Hematopoietic multipotent progenitor cell (in vitro differentiated cells): ENCODE data around the gene KCNH2. TPM values are rescaled to one million over a fixed set of nuclear protein-coding genes. Genes with fewer than 3 reads are reported as not detected.

Experiments
- DNase-seq, 3 donors: peaks; one replicate each; pipeline ENCODE4 v3.0.0-alpha.2; 2011 to 2015; ENCODE audit warnings: low read depth in 2 of 3, low spot score in 2 of 3
- total RNA-seq: library from RNA; depleted of rRNA; stranded (reverse); fragments of >200 nt; gene quantifications from one replicate; pipeline ENCODE4 v1.2.3, GENCODE V29; 2012

The KCNH2 gene
- total RNA-seq, 1 donor: 53.9 TPM

GRCh38 chr7:150962553-150963399 is 15.3 kb downstream of the KCNH2 start:
- DNase-seq: peak in 2 of 3 donors; percentile 59 to 68

DNA sequence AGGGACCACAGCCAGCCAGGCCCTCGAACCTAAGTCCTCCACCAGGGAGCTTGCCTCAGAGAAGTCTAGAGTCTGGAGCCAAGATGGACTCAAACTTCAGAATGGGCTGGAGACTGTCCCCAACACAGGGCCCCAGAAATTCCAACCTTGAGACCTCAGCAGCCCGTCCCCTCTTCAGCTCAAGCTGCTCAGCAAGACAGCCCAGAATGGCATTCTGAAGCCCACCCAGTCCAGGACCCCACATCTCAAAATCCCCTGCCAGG is 15.9 kb downstream of the KCNH2 start:
- no peak for DNase-seq

DNA sequence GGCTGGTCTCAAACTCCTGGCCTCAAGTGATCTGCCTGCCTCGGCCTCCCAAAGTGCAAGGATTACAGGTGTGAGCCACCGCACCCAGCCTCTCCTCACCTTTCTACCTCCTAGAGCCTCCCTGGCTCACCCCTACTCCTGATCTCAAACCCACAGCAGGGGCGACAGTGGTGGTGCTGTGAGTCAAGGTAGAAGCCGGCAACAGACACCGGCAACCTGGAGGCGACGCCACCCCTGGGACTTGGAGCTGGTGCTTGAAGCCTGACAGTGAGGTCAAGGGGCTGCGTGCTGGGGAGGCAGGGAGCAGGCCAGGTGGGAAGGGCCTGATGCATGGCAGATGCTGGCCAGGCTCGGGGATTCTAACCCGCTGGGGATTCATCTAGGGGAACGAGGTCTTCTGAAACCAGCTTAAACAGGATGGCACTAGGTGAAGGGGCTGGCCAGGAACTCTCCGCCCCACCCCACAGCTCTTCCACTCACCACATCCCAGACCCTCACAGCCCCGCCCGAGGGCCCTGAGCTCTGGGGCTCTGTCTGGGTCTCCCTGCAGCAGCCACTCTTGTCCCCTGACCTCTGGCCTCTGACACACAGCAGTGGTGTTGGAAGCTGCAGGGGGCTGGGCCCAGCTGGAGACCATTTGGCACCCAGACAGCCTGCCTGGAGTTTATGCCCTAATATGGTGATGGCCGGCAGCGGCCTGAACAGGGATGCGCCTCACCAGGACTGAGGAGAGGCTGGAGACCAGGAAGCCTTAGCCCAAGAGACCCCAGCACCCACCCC is 16.4 kb downstream of the KCNH2 start:
- no peak for DNase-seq

DNA sequence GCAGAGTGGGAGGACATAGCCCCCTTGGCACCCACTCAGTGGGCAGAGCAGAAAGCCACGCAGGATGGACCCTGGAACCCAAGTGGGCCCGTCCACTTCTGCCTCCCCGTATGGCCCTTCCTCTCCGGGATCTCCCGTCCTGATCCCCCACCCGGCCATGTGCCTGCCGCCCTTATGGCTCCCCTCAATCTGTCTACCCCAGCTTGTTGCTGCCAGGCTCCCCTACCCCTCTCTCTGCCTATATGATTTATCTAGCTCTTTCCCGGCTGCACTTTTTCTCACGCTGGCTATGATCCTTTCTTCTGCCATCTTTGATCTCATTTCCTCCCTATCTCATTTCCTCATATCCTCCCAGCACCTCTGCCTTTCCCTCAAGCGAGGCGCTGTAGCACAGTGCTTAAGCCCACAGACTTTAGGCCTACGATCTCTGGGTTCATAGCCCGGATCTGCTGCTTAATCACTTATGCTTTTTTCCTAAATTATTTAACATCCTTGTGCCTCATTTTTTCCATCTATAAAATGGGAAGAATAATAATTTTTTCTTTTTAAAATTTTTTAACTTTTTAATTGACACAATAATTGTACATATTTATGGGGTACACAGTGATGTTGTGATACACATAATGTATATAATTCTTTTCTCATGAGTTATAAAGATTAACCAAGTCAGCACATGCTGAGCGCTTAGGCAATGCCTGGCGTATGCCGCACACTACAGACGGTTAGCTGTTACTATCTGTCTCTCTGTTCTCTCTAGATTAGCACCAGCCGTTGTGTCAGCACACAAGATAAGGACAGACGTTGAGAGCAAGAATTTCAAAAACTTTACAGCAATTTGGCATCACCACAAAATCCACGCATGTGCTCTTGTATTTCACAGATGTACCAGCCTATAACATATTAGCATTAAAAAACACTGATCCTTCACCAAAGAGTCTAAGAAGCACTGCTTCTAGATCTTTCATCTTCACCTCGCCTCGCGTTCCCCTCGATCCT is 18.1 kb downstream of the KCNH2 start:
- DNase-seq: peak in 2 of 3 donors; percentile 58 to 65

GRCh38 chr7:150959081-150959480 is 19.0 kb downstream of the KCNH2 start:
- DNase-seq: no peak

GRCh38 chr7:150958597-150958996 is 19.5 kb downstream of the KCNH2 start:
- no peak for DNase-seq

GRCh38 chr7:150958062-150958552 is 20.0 kb downstream of the KCNH2 start:
- no peak for DNase-seq

DNA sequence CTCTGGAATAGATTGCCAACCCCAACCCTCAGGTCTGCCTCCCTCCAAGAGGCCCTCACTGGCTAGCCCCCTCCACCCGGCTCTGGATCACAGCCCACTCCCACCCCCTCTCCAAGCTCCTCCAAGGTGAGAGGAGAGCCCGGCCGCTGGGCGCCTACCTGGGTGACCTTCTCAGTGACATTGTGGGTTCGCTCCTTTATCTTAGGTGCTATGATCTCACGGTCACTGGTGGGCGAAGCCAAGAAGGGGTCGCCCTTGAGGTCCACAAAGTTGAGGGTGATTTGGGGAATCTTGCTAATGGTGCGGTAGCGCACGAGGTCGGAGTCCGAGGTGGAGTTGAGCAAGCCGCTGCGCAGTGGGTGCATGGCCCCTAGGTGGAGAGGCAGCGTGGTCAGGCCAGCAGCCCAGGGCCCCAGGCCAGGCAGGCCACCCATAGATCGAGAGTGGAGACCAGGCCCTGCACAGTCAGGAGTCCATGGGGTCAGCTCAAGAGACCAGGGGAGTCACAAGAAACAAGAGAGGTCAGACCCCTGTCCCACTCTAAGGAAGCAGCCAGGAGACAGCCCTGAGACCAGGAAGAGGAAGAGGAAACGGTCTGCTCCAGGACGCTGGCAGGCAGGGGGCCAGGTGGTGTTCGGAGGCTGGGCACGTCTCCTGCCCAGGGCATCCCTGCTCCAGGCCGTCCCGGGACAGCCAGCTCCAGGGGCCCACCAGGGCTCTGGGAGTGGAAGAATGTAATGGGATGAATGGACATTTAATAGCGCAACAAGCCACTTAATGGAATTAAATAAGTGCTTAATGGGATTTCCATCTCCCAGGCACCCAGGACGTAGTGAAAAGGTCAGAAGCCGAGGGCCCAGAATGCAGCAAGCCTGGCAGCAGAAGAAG is 20.7 kb downstream of the KCNH2 start:
- no peak for DNase-seq

DNA sequence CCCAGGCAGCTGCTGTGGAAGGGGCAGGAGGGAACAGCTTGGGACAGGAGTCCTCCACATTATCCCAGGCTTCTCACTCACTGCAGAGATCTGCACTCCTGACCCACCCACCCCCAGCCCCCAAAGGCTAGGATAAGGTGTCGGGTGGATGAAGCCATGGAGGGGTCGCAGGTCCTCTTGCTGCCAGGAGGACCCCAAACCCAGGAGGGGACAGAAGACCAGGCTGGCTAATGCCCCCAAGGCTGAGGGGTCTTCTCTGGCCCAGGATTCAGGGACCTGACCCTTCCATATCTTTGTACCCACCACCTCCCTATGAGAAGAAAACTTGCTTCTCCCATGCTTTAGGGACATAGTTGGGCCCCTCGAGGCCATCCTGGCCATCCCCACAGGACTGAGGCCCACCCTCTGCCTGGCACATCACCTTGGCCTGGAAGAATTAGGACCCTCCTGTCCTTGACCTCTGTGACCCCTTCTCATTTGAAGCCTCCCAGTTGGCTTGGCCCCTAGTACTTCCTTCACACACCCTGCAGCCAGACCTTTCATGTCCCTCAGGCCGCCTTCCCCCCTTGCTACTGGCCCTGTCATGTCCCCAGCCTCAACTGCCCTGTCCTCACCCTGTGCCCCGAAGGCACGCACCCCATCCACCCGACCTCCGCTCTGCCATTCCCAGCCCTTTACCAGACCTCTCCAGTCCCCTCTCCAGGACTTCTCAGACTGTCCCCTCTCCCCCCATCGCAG is 21.6 kb downstream of the KCNH2 start:
- DNase-seq: no peak

GRCh38 chr7:150955519-150956394 is 22.4 kb downstream of the KCNH2 start:
- DNase-seq: no peak

DNA sequence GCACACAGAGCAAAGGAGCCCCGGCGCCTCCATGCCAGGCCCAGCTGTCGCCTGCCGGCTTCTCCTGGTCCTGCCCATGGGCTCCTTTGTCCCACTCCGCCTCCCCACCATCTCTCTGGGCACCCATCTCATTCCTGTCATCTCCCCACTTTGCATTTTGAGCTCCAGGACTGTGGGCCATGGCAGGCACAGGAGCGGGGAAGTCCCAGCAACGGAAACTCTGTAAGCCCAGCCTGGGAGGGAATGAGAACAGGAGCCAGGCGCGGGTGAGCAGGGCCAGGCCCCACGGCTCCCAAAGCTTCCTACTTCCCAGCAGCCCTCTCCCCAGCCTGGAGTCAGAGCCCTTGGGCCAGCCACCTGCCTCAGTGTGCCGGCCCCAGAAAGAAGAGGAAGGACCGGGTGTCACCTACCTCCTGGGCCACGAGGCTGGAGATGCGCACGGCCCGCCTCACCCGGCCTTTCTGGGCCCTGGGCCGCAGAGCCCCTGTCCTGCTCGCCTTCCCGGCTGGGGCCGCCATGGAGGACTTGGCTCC is 23.1 kb downstream of the KCNH2 start:
- DNase-seq: no peak

GRCh38 chr7:150954201-150954985 is 23.7 kb downstream of the KCNH2 start:
- DNase-seq: no peak

- no peak for DNase-seq
Observed at GRCh38 chr7:150953061-150953997, 24.8 kb downstream of the KCNH2 start.

GRCh38 chr7:150952331-150953050 is 25.6 kb downstream of the KCNH2 start:
- no peak for DNase-seq

DNA sequence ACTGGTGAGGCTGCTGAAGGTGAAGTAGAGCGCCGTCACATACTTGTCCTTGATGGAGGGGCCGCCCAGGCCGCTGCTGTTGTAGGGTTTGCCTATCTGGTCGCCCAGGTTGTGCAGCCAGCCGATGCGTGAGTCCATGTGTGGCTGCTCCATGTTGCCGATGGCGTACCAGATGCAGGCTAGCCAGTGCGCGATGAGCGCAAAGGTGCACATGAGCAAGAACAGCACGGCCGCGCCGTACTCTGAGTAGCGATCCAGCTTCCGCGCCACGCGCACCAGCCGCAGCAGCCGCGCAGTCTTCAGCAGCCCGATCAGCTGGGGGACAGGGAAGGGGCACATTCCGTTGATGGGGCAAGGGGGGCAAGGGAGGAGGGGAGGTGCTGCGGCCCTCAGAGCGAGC is 26.6 kb downstream of the KCNH2 start:
- DNase-seq: no peak
